Neutrophil (primary cell): ENCODE results near the gene SPIRE1.

Experiments
- H3K27ac ChIP-seq: fragments of 200-600 bp; sonication (generic); 2 replicates; pipeline ENCODE4 v1.5.1; 2016; ENCODE audit warnings: mild to moderate bottlenecking, moderate library complexity
- H3K27me3 ChIP-seq: fragments of 200-600 bp; sonication (generic); 2 replicates; pipeline ENCODE4 v1.6.0; 2016; ENCODE audit warnings: mild to moderate bottlenecking
- H3K36me3 ChIP-seq: fragments of 200-600 bp; sonication (generic); 2 replicates; pipeline ENCODE4 v1.5.1; 2017
- H3K4me1 ChIP-seq, 2 experiments: fragments of 200-600 bp in 1 of 2; sonication (generic) in 1 of 2; 1 replicate in 1 of 2; 2 replicates in 1 of 2; pipeline versions ENCODE4 v1.5.1 to v1.6.1; 2013 to 2016; ENCODE audit warnings: low read depth in 1 of 2, low read length in 1 of 2, mild to moderate bottlenecking in 1 of 2, moderate library complexity in 1 of 2; ENCODE audit not compliant: control insufficient read depth in 1 of 2, insufficient read depth in 1 of 2
- H3K4me3 ChIP-seq, 2 experiments: fragments of 200-600 bp in 1 of 2; sonication (generic) in 1 of 2; 1 replicate in 1 of 2; 2 replicates in 1 of 2; pipeline ENCODE4 v1.5.1; 2013 to 2016; ENCODE audit warnings: low read depth in 1 of 2, low read length in 1 of 2, mild to moderate bottlenecking in 1 of 2, moderate library complexity in 1 of 2
- H3K9me3 ChIP-seq: fragments of 200-600 bp; sonication (generic); 2 replicates; pipeline ENCODE4 v1.5.1; 2016
- TF ChIP-seq, protein P1 (sequence below): fragments of 200-600 bp; sonication (generic); IDR thresholded peaks from 2 replicates; pipeline ENCODE4 v1.5.1; 2016; ENCODE audit warnings: antibody characterized with exemption

The SPIRE1 gene

DNA sequence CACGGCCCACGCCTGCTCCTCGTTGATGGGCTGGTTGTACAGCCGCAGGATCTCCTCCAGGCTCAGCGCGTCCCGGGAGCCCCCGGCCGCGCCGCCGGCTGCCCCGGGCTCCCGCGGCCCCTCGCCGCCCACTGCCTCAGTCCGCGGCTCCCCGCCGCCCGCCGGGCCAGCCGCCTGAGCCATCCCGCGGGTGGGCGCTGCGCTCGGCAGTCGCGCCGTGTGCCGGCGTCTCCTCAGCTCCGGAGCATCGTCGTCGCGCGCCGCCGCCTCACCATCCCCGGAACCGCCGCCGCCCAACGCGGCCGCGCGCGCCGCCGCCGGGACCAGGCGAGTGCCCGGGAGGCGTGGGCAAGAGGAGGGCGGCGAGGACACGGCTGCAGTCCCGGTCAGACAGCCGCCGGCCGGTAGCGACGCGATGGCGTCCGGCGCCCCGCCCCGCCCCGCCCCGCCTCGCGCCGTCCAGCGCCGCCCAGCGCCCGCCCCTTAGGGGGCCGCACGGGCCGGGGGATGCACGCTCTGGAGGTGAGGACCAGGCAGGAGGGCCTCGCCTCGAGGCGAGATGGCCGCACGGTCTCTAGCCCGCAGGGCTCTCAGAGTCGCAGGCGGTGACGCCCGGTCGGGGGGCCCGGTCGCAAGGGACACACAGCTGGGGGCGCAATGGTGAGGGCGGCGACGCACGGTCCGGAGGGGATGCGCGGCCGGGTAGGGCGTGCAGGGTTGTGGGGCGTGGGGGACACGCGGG lies at the start of gene SPIRE1:
SPIRE1 (minus strand) TSS at position 424 of the 742 bp plus-strand sequence; CDS start at position 183, 241 bp downstream.
- H3K4me3 ChIP-seq: peak within 1 kb of the TSS; percentile 53 to 78
- no peaks in the 10 kb centered on the region for H3K9me3 ChIP-seq
- H3K27ac ChIP-seq: no peak within 1 kb of the TSS
- TF ChIP-seq, protein P1, sequence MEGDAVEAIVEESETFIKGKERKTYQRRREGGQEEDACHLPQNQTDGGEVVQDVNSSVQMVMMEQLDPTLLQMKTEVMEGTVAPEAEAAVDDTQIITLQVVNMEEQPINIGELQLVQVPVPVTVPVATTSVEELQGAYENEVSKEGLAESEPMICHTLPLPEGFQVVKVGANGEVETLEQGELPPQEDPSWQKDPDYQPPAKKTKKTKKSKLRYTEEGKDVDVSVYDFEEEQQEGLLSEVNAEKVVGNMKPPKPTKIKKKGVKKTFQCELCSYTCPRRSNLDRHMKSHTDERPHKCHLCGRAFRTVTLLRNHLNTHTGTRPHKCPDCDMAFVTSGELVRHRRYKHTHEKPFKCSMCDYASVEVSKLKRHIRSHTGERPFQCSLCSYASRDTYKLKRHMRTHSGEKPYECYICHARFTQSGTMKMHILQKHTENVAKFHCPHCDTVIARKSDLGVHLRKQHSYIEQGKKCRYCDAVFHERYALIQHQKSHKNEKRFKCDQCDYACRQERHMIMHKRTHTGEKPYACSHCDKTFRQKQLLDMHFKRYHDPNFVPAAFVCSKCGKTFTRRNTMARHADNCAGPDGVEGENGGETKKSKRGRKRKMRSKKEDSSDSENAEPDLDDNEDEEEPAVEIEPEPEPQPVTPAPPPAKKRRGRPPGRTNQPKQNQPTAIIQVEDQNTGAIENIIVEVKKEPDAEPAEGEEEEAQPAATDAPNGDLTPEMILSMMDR: no peak
- H3K27me3 ChIP-seq: peaks cover 67% of the 10 kb centered on the region
- no peaks in the 10 kb centered on the region for H3K36me3 ChIP-seq
- peaks cover 12 to 16% of the 10 kb centered on the region in 2 experiments for H3K4me1 ChIP-seq

DNA sequence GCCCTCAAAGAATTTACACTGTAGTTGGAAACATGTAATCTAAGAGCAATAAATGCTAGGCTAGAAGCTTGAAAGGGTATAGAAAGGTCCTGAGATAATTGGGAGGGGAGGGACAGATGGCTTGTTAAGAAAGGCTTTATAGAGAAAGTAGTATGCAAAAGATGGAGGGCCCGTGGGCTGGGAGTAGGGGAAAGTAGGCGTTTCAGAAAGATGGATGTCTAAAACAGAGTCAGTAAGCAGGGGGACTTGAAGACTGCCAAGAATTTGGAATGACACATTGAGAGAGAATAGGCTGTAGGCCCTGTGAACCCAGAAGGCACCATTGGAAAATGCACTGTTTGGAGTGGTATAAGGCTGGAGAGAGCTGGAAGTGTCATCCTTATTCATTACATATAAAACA lies 45.8 kb upstream of the SPIRE1 start:
- Histone ChIP-seq H3K9me3 (no peaks in the 10 kb centered on the region), H3K27me3 (no peaks in the 10 kb centered on the region), H3K27ac (peak overlapping the region; percentile 92), H3K4me3 (peak overlapping the region; percentile 69 to 94), H3K36me3 (peaks cover 23% of the 10 kb centered on the region), H3K4me1 (peaks cover 22 to 25% of the 10 kb centered on the region in 2 experiments)
- TF ChIP-seq, protein P1: no peak

DNA sequence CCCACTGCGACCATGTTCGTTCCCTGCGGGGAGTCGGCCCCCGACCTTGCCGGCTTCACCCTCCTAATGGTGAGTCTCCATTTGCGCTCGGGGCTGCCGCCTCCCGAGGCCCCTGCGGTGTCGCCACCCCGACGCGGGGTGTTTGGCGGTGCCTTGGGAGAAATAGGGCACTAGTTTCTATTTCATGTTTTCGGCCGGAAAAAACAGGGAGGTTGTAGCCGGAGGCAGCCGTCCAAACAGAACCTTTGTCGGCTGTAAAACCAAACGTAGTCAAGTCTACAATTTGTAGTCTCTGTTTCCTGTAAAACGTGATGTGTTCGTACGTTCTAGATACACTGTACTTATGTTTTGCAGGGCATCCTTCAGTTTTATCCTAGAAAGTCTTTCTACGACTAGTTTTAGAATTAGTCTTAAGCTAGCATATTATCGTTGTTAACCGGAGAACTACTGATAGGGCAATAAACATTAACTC lies 45.2 kb upstream of the SPIRE1 start:
- H3K27ac ChIP-seq: peak overlapping the region; percentile 92
- TF ChIP-seq, protein P1: no peak

DNA sequence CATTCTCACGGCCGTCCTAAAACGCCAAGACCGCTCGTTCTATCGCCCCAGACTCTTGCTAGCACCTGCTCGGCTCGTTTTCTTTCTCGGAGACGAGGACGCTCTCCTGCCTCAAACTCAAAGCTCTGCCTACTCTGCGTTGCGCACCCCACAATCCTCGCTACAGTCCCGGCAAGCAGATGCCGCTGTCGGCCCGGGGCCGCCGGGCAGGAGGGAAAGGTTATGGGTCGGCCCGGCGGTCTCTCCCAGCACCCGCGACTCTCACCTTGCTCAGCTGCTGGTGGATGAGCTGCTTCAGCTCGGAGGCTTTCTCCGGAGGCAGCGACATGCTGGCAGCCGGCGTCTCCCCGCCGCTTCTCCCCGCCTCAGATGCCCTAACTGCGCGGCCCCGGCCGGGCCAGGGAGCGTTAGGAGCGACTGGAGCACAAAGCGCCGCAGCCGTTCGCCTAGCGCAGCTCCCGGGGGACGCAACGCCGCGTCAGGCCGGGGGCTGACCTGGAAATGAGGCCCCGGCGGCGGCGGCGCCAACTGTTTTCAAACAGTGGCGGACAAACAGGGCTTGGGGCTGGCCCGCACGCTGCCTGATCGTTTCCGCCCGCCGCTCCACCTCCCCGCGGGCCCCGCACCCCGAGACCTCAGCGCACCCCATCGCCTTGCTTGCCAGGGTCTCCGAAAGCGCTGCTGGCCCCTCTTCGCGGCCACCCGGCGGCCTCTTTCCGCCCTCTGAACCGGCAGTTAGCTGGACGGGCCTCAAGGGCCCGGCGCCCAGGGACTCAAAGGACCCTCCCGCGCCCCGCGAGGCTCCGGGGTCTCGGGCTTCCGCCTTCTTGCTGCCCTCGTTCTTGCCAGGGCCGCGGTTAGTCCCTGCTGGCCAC lies 44.6 kb upstream of the SPIRE1 start, which contains the start of the genes CEP76 and PSMG2:
CEP76 (minus strand) TSS at position 503 of the 875 bp plus-strand sequence; CDS start at position 328, 175 bp downstream.
PSMG2 (plus strand) TSS at position 822 of the 875 bp plus-strand sequence. CDS start 66 bp downstream, outside the sequence.
- TF ChIP-seq, protein P1: no peak

More for the DNA sequence above, 45.2 kb upstream of the SPIRE1 start:
- Histone ChIP-seq H3K36me3 (peaks cover 20% of the 10 kb centered on the region), H3K27me3 (no peaks in the 10 kb centered on the region), H3K4me3 (peak overlapping the region; percentile 69 to 94), H3K4me1 (peaks cover 22 to 25% of the 10 kb centered on the region in 2 experiments), H3K9me3 (no peaks in the 10 kb centered on the region)

DNA sequence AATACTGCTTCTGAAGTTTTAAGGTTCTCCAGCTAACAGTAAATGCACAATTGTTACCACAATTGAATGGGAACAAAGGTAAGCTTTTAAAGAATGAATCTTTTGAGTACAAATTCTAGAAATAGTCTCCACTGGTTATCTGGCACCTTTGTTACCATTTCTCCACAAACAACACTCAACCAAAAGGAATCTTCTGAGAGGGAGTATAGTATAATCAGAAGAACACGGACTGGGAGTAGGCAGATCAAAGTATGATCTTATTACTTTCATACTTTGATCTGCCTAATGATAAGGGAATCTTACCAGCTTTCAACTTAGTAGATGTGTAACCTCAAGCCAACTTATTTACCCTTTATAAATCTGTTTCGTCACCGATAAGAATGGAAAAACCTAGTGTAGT lies 43.3 kb upstream of the SPIRE1 start:
- TF ChIP-seq, protein P1: no peak
- peaks cover under 1% of the 10 kb centered on the region for H3K36me3 ChIP-seq
- H3K27me3 ChIP-seq: no peaks in the 10 kb centered on the region
- H3K4me3 ChIP-seq: no peak overlapping the region
- no peak overlapping the region for H3K27ac ChIP-seq
- peaks cover 22 to 25% of the 10 kb centered on the region in 2 experiments for H3K4me1 ChIP-seq
- no peaks in the 10 kb centered on the region for H3K9me3 ChIP-seq

More for the DNA sequence above, 44.6 kb upstream of the SPIRE1 start, which contains the start of the genes CEP76 and PSMG2:
- Histone ChIP-seq H3K9me3 (no peaks in the 10 kb centered on the region), H3K36me3 (peaks cover 13% of the 10 kb centered on the region), H3K4me3 (peak within 1 kb of the TSS; percentile 69 to 94), H3K27ac (peak within 1 kb of the TSS; percentile 92), H3K4me1 (peaks cover 22 to 25% of the 10 kb centered on the region in 2 experiments), H3K27me3 (no peaks in the 10 kb centered on the region)
